Measurements from ENCODE around the gene ATOH8.

Gene ATOH8

GRCh38 chr2:85718885-85719492 lies 34.8 kb upstream of the ATOH8 start:
- DNase-seq = no peak

- no peak for DNase-seq
Observed at GRCh38 chr2:85719609-85720240, 34.1 kb upstream of the ATOH8 start.

GRCh38 chr2:85720533-85720932 lies 33.3 kb upstream of the ATOH8 start:
- no peak for DNase-seq

GRCh38 chr2:85721641-85722040 lies 32.1 kb upstream of the ATOH8 start:
- no peak for DNase-seq

- no peak for DNase-seq
Observed at GRCh38 chr2:85722519-85722918, 31.3 kb upstream of the ATOH8 start.

GRCh38 chr2:85723707-85724360 lies 30.0 kb upstream of the ATOH8 start:
- no peak for DNase-seq

GRCh38 chr2:85724731-85725181 lies 29.0 kb upstream of the ATOH8 start:
- DNase-seq = no peak

- DNase-seq = no peak
Observed at GRCh38 chr2:85725451-85725850, 28.3 kb upstream of the ATOH8 start.

- no peak for DNase-seq
Observed at GRCh38 chr2:85727798-85728197, 26.0 kb upstream of the ATOH8 start.

- no peak for DNase-seq
Observed at GRCh38 chr2:85728342-85728741, 25.4 kb upstream of the ATOH8 start.

GRCh38 chr2:85728883-85729824 lies 24.6 kb upstream of the ATOH8 start:
- DNase-seq = peak; percentile 64

GRCh38 chr2:85729825-85730510 lies 23.8 kb upstream of the ATOH8 start:
- DNase-seq = no peak

GRCh38 chr2:85730686-85731230 lies 23.0 kb upstream of the ATOH8 start:
- no peak for DNase-seq

GRCh38 chr2:85731606-85732005 lies 22.2 kb upstream of the ATOH8 start:
- no peak for DNase-seq

GRCh38 chr2:85732467-85733120 lies 21.2 kb upstream of the ATOH8 start:
- no peak for DNase-seq

GRCh38 chr2:85733121-85733960 lies 20.4 kb upstream of the ATOH8 start:
- no peak for DNase-seq

GRCh38 chr2:85734015-85734414 lies 19.8 kb upstream of the ATOH8 start:
- no peak for DNase-seq

GRCh38 chr2:85734942-85735608 lies 18.7 kb upstream of the ATOH8 start:
- no peak for DNase-seq

GRCh38 chr2:85735691-85736090 lies 18.1 kb upstream of the ATOH8 start:
- DNase-seq = no peak

Measured in NCI-H1105 treated with DMSO at 0.1 percent for 48 hours (cell line).